NCI-H1092 (cell line): ENCODE measurements around the gene WDR59.
"Not testable (repeated sequence)": the region's sequence is repeated elsewhere in the genome, so short reads cannot be mapped to it uniquely, and the experiment has no call there.

Source experiments
- DNase-seq: peaks from one replicate; lab custom pipeline; 2025; lab: John Stamatoyannopoulos, UW

WDR59 gene

DNA sequence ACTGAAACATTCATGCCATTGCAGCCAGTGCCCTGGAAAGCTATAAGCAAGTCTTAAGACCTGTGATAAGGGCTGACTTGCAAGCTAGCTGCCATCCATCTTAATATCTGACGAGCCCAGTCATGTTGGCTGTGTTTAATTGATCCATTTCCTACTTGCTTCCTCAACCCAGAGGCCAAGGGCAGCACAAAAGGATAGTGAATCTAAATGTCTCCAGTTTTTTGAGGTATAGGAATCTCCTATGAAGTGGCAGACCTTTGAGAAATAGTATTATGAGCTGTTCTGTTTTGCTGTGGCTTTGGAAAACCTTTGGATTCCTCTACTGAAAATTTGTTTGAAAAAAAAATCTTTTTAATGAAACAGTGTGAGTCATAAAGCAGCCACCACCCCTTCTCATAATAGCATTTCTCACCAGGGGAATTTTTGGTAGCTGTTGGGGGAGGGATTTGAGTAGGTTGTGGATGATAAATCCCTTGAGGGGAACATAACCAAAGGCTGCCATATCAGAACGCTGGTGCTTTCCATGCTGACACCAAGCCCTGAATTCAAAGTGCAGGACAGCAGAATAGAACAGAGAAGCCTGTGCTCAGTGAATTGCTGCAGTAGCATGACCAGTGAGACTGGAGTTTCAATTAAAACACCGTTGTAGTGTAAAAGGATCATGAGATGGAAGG is 26.8 kb upstream of the WDR59 start:
- DNase-seq, result no peak

DNA sequence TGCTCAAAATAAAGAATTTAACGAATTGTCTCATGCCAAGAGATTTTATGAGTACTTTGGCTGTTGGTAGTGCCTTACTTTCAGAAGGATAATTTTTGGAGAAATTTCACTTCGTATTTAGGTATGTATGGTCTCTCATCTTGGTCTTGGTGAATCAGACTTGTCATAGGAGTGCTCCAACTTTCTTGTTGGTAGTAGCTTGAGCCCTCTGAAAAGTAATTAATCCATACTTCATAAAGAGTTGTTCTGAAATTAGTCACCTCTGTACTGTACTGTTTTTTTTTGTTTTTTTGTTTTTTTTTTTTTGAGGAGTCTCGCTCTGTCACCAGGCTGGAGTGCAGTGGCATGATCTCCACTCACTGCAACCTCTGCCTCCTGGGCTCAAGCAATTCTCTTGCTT is 25.5 kb upstream of the WDR59 start:
- DNase-seq, result no peak

DNA sequence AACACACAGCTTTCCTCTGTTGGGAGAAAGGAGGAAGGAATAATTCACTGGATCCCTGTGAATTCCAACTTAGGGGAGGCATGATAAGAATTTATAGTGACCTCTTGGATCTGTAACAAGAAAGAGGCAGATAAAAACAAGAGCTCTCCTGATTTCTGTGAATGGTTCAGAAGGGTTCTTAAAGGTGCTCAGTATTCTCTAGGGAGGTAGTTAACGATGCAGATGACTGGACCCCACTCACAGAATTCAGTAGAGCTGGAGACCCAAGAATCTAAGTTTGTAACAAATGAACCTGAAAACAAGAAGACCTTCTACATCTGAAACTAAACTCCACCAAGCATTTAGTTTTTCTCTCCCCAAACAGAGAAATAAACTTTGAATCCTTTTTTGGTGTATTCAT is 22.5 kb upstream of the WDR59 start:
- no peak for DNase-seq

DNA sequence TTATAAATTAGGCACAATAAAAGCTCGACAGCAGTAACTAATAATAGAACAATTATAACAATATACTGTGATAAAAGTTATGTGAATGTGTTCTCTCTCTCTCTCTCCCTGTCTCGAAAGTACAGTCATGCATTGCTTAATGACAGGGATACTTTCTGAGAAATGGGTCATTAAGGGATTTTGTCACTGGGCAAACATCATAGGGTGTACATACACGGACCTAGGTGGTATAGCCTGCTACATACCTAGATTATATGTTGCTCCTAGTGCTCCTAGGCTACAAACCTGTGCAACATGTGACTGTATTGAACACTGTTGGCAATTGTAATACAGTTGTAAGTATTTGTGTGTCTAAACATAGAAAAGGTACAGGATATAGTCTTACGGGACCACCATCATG is 20.8 kb upstream of the WDR59 start:
- no peak for DNase-seq

DNA sequence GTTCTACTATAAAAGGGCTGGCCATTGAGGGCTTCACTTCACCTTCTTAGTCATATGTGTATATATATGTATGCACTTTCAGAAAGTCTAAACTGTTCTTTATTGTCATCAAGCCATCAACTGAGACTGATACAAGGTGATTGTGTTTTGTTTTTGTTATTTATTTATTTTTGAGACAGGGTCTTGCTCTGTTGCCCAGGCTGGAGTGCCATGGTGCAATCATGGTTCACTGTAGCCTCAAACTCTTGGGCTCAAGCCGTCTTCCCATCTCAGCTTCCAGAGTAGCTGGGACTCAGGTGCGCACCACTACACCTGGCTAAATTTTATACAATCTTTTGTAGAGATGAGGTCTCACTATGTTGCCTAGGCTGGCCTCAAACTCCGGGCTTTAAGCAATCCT is 19.5 kb upstream of the WDR59 start:
- DNase-seq, result no peak

DNA sequence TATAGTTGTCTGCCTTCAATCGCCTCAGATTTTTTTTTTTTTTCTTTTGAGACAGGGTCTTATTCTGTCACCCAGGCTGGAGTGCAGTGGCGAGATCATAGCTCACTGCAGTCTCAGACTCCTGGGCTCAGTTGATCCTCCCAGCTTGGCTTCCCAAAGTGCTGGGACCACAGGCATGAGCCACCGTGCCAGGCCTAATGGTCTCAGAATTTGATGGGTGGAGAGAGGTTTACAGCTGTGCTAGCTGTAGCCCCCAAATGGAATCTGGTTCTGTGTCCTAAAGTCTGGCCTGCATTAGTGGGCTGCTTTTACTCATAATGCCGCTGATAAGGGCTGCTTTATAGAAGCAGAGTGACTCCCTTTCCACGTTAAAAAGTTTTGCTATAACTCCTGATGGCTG is 19.0 kb upstream of the WDR59 start:
- no peak for DNase-seq

DNA sequence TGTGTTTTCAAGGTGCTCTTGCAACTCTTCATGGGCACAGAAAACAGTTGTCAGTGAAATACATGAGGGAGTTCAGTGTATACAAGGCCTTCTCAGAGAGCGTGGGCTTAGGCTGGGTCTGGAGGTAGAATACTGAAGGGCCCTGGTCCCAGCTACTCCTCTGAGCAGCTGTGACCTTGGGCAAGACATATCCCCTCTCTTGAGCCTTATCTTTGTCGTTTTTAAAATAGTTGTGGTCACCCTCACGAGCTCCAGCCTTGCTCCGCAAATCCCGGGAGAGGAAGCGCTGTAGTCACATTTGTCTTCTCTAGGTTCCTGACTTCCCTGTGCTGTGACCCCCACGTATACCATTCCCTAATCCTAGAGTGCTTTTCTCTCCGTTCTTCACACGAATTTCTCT is 17.6 kb upstream of the WDR59 start:
- DNase-seq, result no peak

DNA sequence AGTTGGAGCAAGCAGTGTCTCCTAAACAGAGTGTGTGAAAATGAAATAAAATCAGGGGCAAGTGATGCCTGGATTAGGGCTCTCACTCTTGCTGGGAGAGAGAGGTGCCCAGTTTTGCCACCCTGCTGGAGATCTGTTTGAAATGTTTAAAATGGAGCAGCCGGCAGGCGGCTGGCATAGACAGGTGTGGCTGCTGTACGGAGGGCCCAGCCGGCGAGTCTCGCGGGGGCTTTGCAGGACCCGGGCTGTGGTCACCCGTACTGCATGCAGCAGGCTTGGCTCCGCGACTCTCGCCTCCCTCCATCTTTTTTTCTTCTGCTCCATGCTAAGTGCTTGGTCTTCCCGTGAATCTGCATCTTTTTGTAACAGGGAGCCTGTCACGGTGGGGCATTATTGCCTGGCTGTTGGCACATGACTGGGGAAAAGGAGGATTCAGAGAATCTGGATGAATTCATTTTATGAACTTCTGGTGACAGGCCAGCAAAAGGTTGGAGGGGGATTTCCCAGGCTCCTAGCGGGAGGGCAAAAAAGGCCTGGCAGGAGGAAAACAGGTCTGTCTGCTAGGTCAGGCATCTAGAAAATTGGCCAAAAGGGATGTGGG is 15.7 kb upstream of the WDR59 start:
- no peak for DNase-seq

DNA sequence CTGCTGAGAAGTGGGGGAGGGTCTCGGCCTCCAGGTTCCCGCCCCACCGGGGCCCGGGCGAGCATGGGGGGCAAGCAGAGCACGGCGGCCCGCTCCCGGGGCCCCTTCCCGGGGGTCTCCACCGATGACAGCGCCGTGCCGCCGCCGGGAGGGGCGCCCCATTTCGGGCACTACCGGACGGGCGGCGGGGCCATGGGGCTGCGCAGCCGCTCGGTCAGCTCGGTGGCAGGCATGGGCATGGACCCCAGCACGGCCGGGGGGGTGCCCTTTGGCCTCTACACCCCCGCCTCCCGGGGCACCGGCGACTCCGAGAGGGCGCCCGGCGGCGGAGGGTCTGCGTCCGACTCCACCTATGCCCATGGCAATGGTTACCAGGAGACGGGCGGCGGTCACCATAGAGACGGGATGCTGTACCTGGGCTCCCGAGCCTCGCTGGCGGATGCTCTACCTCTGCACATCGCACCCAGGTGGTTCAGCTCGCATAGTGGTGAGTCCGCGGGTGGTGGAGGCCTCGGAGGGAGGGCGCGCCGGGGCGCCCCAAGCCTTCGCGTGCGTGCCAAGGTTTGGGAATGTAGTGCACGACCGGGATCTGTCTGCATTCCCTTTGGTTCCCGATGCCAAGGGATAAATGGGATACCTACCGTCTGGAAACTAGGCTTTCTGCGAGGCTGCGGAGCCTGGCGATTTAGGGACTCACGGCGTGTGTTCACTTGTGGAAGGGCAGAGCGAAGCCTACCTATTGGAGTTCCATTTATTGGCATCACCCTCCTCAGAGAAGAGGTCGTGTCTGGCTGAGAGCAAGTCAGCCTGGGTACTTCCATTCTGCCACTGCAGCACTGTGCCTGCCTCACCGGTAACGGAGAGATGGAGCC is 14.9 kb upstream of the WDR59 start:
- no peak for DNase-seq

DNA sequence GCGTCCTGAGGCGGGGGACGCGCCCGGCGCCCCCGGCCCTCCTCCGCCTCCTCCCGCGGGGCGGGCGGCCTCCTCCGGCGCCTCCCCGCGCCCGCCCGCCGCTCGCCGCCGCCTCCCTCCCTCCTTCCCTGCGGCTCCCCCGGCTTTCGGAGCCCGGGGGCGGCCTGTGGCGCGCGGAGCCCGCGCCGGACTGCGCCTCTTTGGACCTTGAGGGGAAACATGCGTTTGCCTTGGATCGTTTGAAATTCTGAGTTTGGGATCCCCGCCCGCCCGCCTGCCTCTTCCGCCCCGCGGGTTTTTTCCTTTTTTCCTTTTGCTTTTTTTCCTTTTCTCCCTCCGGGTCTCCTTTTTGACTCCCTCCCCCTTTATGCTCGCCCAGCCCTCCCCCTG is 14.3 kb upstream of the WDR59 start:
- no peak for DNase-seq

DNA sequence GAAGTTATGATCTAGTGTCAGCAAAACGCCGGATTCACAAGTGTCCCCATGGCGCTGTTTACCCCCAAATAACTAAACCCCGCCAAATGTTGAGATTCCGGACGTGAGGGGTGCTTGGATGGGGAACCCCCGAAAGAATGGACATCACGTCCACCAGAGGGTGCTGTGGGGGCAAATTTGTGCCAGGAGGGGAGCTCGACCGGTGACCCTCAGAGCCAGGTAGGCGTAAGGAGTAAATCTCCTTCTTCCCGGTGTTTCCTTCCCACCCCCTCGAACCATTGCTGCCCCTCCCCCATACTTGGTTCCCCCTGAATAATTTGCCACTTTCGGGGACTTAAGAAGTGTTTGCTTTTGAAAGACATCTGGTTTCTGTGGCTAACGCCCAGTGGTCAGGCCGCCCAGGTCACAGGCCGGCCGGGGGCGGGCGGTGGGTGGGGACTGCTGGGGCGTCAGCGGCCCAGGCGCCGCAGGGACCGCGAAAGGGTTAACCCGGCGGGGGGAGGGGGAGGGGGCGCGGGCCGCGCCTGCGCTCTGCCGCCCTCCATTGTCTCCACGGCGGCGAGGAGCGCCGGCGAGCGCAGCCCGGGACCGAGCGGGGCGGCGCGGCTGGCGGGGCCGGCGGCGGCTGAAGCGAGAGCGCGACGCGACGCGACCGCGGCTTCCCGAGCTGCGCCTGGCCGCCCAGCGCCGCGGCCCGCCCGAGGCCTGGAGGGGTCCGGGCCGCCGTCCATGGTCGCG is 13.7 kb upstream of the WDR59 start, which contains the start of gene ZNRF1:
TSS of gene ZNRF1 (plus strand) at position 544 of the 738 bp plus-strand sequence. CDS start 648 bp downstream, outside the sequence.
- peak; percentile 74 for DNase-seq

DNA sequence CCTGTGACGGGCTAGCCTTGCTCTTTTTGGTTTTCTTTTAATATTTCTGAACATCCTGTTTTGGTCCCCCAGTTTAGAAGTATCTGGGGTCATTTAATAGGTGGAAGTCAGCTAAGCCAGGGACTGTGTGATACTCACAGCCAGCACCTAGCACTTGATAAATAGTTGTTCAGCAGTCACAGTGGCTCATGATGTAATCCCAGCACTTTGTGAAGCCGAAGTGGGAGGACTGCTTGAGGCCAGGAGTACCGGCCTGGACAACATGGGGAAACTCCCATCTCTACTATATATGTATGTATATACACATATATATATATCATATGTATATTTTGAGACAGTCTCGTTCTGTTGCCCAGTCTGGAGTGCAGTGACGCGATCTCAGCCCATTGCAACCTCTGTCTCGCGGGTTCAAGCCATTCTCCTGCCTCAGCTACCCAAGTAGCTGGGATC is 12.1 kb upstream of the WDR59 start:
- DNase-seq, result no peak

DNA sequence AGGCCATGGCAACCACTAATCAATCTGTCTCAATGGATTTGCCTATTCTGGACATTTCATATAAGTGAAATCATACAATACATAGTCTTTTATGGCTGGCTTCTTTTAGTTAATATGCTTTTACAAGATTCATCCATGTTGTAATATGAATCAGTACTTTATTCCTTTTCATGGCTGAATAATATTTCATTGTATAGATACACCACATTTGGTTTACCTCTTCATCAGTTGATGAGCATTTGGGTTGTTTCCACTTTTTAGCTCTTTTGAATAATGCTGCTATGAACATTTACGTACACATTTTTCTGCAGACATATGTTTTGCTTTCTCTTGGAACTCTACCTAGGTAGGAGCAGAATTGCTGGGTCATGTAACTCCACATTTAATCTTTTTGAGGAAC is 11.1 kb upstream of the WDR59 start:
- no peak for DNase-seq

DNA sequence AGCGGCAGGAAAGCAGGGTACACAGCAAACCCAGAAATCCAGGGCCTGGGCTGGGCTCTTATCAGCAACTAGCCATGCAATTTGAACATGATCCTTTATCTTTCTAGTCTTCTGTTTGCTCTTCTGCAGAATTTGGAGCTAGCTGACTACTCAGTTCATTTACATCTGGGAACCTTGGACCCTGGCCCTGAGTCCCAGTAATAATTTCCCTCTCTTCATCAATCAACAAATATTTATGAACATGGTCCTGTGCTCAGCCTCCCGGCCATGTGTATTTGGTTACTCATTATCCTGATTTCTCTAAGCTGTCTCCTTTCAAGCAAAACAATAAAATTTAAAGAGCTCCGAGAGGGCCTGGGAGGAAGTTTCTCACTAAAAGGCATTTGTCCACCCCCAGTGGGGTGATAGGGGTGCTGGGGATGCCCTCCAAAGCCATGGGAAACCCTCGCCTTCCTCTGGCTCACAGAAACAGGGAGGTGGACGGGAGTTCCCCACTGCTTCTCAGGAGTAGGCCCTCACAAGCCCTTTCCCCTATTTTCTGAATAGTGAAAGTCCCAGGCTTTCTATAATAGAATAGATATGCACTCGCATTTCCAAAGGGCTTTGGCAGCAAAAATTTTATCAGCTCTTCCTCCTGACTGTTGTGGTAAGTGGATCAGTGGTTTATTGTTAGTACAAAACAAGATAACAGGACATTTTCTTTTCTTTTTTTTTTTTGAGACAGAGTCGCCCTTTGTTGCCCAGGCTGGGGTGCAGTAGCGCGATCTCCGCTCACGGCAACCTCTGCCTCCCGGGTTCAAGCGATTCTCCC is 6.9 kb upstream of the WDR59 start:
- DNase-seq, result no peak

DNA sequence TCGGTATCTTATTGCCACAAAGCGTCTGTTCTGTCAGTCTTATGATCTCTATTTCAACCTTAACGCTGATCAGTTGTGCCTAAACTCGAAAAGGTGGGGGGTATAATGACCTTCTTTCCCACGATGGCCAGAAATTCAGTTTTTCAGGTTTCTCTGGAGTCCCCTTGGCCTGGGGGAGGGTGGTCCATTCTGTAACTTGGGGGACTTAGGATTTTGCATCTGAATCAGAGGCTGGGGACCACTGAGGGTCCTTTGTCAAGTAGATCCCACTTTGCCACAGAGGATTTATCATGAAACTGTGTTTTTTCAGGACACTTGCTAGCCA is 6.3 kb upstream of the WDR59 start:
- no peak for DNase-seq

DNA sequence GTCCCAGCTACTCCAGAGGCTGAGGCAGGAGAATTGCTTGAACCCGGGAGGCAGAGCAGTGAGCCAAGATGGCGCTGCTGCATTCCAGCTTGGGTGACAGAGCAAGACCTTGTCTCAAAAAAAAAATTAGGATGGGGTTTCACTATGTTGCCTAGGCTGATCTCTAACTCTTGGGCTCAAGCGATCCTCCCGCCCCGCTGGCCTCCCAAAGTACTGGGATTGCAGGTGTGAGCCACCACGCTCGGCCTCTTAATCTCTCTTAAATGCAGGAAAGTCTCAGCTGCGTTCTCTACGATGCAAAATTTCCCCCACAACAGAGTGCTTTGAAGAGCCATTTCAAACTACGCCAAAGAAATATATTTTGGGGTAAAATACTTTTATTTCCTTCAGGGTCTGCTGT is 5.9 kb upstream of the WDR59 start:
- no peak for DNase-seq

DNA sequence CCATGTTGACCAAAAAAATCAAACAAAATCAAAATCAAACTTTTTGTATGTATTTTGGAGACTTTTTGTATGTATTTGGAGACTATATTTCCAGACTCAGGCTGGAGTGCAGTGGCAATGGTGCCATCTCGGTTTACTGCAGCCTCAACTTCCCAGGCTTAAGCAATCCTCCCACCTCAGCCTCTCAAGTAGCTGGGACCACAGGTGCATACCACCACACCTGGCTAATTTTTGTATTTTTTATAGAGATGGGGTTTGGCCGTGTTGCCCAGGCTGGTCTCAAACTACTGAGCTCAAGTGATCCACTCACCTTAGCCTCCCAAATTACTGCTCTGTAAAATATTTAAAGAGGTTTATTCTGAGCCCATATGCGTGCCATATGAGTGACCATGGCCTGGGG is 4.9 kb upstream of the WDR59 start:
- DNase-seq, result not testable (repeated sequence)

DNA sequence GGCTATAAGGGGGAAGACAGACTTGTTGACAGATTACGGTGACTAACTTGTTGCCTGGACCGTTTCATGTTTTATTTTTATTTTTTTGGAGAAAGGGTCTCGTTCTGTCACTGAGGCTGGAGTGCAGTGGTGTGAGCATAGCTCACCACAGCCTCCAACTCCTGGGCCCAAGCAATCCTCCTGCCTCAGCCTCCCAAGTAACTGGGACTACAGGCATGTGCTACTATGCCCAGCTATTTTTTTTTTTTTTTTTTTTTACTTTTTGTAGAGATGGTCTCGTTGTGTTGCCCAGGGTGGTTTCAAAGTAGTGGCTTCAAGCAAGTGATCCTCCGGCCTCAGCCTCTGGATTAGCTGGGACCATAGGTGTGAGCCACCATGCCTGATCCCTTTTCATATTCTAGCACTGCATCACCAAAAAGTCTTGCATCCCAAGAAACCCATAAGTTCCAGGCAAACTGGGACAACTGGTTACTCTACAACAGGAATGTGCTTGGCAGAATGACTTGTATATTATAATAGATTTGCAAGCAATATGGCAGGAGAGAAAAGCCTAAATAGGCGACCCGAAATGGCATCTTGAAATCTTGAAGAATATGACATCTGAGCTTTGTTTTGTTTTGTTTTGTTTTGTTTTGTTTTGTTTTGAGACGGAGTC is 2.2 kb upstream of the WDR59 start:
- DNase-seq, result no peak

DNA sequence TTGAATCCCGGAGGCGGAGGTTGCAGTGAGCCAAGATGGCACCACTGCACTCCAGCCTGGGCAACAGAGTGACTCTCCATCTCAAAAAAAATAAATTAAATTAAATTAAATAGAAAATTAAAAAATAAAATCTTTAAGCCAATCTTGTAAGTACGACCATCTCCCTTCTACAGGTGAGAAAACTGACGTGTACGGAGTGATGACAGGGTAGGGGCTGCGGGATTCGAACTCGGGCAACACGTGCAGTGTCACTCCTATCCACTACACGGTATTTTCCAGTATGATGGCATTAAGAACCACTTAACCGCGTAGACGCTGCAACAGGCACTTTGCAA is 762 bp downstream of the WDR59 start:
- DNase-seq, result no peak

DNA sequence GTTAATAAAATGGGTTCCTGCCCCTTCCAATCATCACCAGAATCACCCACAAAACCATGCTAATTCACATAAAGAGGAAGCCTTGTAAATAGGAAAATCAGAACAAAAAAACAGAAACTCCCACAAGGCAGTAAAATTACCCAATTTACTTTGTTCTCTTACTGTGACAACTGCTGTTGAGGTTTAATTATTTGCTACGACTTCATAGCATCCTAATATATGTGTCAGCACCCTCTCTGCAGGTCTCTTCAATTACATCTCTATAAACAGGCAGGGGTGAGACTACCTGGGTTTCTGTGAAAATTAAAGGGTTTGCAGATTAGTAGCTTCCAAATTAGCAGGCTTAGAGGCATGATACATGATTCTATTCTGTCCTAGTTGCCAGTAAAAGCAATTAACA is 2.7 kb downstream of the WDR59 start:
- DNase-seq, result no peak

DNA sequence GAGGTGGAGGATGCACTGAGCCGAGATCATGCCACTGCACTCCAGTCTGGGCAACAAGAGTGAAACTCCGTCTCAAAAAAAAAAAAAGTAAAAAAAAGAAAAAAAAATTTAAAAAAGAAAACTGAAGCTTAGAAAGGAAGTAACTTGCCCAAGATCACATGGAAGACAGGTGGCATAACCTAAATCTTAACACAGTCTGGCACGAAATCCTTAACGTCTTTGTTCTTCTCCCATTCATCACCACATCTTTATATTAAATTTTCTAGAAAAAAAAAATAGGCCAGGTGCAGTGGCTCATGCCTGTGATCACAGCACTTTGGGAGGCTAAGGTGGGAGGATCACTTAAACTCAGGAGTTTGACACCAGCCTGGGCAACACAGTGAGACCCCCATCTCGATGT is 9.3 kb downstream of the WDR59 start:
- DNase-seq, result no peak
